ENCODE measurements around the gene PDE6C.

DNA sequence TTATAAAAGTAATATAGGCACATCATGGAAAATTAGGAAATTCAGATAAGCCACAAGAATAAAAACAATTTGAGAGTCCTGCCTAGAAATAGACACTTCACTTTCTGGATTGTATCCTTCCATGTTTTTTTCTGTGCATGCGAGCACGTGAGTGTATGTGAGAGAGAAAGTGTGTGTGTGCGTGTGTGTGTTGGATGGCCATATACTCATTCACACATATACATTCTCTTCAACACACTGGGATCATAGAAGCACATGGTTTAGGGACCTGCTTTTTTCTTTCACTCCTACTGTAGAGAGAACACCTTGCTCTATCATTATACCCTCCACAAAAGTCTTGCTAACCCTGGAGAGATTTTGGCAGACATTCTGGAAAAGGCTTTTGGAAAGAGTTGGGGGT is 38.4 kb upstream of the PDE6C start:
- TF ChIP-seq, protein P1, sequence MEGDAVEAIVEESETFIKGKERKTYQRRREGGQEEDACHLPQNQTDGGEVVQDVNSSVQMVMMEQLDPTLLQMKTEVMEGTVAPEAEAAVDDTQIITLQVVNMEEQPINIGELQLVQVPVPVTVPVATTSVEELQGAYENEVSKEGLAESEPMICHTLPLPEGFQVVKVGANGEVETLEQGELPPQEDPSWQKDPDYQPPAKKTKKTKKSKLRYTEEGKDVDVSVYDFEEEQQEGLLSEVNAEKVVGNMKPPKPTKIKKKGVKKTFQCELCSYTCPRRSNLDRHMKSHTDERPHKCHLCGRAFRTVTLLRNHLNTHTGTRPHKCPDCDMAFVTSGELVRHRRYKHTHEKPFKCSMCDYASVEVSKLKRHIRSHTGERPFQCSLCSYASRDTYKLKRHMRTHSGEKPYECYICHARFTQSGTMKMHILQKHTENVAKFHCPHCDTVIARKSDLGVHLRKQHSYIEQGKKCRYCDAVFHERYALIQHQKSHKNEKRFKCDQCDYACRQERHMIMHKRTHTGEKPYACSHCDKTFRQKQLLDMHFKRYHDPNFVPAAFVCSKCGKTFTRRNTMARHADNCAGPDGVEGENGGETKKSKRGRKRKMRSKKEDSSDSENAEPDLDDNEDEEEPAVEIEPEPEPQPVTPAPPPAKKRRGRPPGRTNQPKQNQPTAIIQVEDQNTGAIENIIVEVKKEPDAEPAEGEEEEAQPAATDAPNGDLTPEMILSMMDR (IDR thresholded peaks at IDR 0.05; ENCODE audit: low read depth, low read length), result no peak
- no peak for TF ChIP-seq EZH2phosphoT487 (IDR thresholded peaks at IDR 0.05; ENCODE audit: low read depth)

All from OCI-LY3 (cell line).